GM12892 (cell line): ENCODE results near the gene RCCD1.

Source experiments
- POLR2A ChIP-seq: IDR thresholded peaks from 2 replicates; pipeline ENCODE4 v1.6.1; 2011; ENCODE audit warnings: low read depth, low read length, control low read depth
- POLR2AphosphoS5 ChIP-seq: IDR thresholded peaks from 2 replicates; pipeline ENCODE4 v1.6.1; 2011; ENCODE audit warnings: low read depth, low read length, control low read depth
- TAF1 ChIP-seq: IDR thresholded peaks from 2 replicates; pipeline ENCODE4 v1.6.1; 2011; ENCODE audit warnings: low read depth, mild to moderate bottlenecking, control low read depth, low read length, borderline replicate concordance

DNA sequence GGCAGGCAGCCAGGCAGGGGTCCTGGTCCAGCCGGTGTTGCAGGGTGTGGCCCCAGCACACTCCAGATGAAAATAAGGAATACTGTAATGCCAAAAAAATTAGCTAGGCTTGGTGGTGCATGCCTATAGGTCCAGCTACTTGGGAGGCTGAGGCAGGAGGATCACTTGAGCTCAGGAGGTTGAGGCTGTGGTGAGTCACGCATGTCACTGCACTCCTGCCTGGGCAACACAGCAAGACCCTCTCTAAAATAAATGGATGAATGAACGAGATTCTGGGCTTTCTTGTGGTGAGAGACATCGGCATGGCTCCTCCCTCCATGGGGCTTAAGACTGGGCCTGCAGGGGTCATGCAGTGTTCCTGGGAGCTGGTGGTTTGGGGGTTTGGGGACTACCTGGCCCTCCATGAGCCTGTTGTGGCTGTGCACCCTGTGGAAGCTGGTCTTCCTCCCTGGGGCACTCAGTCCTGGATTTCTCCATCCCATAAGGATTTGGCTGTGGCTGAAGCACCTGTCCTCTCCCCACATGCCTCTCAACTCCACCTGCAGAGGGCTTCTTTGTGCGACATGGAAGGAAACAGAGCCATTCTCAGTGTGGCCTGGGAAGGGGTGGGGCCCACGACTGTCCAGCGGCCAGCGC lies 7.6 kb upstream of the RCCD1 start:
- TF ChIP-seq POLR2A (no peak), POLR2AphosphoS5 (no peak), TAF1 (no peak)
